M059J (cell line): ENCODE measurements around the gene SIDT2. TPM values are rescaled to one million over a fixed set of nuclear protein-coding genes. Genes with fewer than 3 reads are reported as not detected.
A peak's percentile ranks its signal among the peaks of the same experiment; 100 is the strongest.
"Not testable (repeated sequence)": the region's sequence is repeated elsewhere in the genome, so short reads cannot be mapped to it uniquely, and the experiment has no call there.

ENCODE experiments used
- DNase-seq: peaks from one replicate; pipeline ENCODE4 v3.0.0-alpha.2; 2012; ENCODE audit warnings: low read depth
- total RNA-seq: library from RNA; depleted of rRNA; stranded (reverse); fragments of >200 nt; shearing (Covaris generic); gene quantifications from 2 replicates; pipeline ENCODE4 v1.2.3, GENCODE V29; 2014

The SIDT2 gene
- total RNA-seq, 1 experiment from 2014 or later = 13.6 TPM

DNA sequence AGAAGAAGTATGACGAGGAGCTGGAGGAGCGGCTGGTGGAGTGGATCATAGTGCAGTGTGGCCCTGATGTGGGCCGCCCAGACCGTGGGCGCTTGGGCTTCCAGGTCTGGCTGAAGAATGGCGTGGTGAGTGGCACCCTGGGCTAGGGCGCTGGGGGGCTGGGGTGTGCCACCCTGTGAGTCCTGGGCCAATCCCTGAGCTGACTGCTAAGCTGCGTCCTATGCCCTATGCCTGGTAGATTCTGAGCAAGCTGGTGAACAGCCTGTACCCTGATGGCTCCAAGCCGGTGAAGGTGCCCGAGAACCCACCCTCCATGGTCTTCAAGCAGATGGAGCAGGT, 24.5 kb downstream of the SIDT2 start:
- no peak for DNase-seq

DNA sequence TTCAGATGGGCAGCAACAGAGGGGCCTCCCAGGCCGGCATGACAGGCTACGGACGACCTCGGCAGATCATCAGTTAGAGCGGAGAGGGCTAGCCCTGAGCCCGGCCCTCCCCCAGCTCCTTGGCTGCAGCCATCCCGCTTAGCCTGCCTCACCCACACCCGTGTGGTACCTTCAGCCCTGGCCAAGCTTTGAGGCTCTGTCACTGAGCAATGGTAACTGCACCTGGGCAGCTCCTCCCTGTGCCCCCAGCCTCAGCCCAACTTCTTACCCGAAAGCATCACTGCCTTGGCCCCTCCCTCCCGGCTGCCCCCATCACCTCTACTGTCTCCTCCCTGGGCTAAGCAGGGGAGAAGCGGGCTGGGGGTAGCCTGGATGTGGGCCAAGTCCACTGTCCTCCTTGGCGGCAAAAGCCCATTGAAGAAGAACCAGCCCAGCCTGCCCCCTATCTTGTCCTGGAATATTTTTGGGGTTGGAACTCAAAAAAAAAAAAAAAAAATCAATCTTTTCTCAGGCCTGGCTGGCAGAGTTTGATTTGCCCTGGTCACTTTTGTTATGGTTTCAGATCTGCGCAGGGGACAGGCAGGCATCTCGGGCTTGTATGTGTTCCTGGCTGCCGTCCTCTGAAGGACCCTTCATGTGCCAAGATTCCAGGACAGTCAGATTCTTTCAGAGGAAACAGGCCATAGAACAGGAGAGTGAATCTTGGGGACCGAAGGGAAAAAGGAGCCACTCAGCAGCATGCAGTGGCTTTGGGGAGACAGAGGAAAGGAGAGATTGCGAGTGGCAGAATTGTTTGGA, 25.9 kb downstream of the SIDT2 start:
- DNase-seq = no peak

DNA sequence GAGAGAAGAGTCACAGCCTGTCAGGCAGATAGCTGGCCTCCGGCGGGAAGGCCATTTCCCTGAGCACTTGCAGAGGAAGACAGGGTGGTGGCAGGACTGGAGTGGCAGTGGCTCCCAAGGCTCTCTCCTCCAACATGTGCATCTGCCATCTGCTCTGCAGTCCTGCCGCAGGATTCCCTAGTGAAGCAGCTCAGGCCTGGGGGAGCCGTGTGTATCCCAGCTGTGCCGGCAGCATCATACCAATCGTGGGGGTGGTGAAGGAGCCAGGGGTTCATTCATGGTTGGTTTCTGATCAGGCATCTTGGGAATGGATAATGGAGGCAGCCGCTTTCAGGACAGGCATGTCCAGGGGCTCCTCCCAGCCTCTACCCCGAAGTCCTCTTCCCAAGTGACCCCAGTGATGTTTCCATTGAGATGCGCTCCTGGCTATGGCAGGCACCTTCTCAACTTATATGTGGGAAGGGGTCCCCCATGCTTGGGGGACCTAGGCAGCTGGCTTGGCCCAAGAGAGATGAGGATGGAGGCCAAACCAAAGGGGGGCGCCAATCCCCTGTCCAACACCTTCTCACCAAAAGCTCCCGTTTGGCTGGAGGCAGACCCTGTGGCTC, 26.8 kb downstream of the SIDT2 start:
- DNase-seq = no peak

DNA sequence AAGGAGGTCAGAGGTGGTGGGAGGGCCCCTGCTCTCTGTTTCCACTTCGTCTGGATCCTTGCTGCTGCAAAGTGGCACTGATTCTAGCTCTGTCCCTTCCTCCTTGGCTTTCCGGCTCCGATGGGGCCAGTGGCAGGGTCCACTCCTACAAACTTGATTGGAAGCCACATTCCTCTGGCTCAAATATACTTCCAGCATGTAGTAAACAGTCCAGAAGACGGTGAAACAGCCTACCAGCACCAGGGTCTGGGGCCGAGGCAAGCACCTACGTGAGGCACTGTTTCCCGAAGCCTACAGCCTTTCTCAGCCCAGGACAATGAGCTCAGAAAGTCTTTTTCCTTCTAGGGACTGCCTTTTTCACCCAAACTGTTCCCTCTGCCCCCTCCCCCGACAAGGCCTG, 27.6 kb downstream of the SIDT2 start:
- DNase-seq = not testable (repeated sequence)

DNA sequence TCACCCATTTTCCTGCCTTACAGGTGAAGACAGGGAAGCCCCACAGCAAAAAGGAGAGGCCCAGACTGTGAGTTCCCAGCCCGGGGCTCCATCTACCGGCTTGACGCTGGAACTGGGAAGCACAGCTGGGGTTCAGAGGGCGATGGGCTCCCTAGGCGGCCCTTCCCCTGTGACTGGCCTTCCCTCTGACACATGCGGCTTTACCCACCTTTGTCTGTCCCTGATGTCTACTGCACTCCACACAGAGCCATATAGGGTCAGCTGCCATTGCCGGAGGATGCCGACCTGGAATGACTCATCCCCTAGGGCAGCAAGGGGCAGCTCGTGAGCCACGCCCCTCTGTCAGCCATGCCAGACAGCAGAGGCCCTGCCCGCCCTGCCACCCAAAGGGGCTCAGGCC, 28.3 kb downstream of the SIDT2 start:
- peak; percentile 57 for DNase-seq

DNA sequence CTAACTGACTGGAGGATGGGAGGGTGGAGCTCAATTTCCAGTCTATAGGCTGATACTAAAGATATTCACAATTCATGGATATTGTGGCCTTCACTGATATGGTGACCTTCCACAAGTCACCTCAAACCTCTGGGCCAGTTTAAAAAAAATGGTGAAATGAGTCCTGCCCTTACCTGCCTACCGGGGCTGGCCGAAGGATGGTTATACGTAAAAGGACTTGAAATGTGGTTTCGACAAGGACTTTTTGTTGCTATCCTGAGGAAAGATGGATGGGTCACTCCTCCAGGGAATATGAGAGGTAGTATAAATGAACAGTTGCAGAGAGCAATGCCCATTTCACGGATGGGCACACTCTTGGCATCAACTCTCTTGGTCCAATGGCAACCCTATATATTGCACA, 28.9 kb downstream of the SIDT2 start:
- DNase-seq = not testable (repeated sequence)

DNA sequence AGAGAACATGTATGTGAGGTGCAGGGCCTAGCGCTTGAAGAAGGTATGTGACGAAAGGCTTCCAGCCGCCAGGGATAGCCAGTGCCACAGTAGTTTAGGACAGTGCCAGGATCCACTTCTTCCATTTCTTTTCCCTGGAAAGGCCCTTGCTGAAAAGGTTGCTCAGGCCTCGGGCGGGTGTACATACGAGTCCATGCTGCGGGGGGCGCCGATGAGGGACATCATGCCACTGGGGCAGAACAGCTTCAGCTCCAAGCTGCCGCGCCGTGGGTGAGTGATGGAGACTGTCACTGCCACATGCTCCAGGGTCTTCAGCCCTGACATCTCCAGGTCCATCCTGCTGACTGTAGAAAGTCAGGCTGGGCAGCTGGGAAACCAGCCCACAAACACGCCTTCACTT, 30.2 kb downstream of the SIDT2 start:
- DNase-seq = not testable (repeated sequence)

DNA sequence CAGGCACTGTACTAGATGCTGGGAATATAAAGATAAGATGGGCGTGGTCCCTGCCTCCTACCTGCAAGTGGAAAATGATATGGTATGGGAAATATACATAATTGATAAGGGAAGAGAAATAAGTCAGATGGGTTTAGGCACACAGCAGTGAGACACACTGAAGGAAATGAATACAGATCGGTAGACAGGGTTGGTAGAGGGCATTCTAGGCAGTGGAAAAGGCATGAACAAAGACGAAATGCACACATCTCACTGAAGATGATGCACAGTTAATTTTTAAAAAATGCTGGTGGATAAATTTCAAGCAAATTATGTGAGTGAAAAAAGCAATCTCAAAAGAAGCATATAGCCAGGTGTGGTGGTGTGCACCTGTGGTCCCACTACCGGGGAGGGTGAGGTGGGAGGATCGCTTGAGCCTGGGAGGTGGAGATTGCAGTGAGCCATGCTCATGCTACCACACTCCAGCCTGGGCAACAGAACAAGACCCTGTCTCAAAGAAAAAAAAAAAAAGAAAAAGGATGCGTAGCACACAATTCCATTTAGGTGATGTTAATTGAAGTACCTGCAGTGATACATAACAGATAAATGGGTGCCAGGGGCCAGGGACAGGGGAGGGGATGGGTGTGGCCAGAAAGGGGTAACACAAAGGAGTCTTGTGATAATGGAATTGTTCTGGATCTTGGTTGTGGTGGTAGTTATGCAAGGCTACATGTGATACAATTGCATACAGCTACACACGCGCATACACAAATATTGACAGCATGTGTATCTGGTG, 31.0 kb downstream of the SIDT2 start:
- DNase-seq = not testable (repeated sequence)

DNA sequence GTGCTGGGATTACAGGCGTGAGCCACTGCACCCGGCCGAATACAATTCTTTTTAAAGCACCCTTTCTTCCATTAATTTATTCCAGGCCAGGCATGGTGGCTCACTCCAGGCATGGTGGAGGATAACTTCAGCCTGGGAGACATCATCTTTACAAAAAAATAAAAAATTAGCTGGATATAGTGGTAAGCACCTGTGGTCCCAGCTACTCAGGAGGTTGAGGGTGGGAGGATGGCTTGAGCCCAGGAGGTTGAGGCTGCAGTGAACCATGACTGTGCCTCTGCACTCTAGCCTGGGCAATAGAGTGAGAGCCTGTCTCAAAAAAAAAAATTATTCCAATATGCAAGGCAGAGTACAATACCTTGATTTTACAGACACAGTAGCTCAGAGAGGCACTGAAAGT, 32.1 kb downstream of the SIDT2 start:
- DNase-seq = no peak

DNA sequence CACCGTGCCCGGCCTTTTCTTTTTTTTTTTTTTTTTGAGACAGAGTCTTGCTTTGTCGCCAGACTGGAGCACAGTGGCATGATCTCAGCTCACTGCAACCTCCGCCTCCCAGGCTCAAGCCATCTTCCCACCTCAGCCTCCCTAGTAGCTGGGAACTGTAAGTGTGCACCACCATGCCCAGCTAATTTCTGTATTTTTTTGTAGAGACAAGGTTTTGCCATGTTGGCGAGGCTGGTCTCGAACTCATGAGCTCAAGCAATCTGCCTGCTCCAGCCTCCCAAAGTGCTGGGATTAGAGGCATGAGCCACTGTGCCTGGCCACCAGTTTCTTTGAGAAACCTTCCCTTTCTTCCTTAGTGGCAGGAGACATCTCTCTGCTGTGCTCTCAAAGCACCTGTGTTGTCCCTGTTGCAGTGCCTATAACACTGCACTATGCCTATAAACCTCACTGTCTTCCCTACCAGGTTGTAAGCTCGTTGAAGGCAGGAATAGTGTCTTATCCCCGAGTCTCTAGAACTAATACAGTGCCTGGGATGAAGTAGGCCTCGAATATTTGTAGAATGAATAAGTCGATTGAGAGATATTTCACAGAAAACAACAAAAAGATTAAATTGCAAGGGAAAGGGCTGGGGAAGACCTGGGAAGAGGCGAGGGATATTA, 34.3 kb downstream of the SIDT2 start:
- DNase-seq = no peak

DNA sequence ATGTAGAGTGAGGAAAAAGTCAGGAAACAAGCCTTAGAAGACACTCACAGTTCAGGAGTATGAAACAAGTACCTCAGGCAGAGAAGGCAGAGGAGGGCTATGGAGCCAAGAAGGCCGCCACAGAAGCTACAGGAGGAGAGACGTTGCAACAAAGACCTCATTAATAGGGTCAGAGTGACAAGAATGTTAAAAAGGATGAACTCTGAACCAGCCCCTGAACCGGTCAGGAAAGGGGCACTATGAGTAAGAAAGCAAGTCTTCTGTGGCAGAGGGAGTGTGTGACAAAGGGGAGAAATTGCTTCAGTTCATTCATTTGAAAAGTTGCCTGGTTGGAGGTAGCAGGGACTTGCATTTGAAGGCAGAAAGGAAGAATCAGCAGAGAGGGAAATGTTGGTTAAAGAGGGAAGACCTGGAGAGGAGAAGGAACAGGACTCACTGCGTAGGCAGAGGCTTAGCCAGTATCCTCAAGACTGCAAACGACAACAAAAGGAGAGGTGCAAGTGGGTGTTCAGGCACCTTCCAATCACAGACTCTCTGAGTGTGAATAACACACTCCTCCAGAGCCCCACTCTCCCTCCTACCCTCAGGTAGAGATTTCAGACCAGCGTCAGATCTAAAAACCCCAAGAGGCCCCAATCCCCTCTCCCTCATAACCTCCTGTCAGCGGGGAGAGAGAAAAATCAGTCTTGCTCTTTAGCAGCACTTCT, 36.0 kb downstream of the SIDT2 start:
- DNase-seq = no peak

DNA sequence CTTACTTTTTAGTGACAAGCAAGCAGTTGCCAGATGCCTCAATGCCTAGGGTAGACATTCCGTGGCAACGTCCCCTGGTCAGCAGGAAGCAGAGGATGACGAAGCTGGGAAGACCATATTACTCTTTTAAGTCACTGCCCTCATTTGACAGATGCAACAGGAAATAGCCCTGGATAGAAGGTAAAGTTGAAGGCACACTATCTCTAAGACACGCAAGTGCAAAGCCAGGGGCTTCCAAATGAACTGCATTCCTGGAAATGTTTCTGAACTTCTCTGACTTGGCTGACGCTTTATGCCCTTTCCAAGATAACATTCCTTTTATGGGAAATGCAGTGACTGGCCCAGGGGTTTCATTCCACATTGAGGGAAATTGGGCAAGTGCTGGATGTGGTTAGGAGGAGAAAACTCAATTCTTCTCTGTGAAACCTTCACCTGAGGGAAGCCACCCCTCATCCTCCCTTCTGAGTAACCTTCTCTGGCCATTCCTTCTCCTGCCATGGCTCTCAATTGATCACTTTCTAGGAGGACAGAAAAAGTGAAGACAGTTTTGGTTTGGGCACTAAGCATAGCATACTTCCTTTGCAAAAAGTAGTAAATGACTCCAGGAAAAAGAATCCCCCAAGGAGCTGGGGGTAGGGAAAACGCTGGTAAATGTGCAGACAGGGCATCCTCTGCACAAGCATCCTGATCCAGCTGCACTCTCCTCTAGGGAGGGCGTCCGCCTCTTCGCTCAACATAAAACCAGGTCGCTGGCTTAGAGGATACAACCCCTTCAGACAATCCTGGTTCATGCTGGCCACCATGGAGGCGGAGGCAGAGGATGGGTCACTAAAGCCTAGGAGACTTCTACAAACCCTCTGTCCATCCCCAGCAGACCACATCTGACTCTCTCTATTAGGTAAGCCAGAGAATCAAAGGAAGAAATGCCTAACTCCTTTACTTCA, 38.9 kb downstream of the SIDT2 start:
- DNase-seq = peak; percentile 46

DNA sequence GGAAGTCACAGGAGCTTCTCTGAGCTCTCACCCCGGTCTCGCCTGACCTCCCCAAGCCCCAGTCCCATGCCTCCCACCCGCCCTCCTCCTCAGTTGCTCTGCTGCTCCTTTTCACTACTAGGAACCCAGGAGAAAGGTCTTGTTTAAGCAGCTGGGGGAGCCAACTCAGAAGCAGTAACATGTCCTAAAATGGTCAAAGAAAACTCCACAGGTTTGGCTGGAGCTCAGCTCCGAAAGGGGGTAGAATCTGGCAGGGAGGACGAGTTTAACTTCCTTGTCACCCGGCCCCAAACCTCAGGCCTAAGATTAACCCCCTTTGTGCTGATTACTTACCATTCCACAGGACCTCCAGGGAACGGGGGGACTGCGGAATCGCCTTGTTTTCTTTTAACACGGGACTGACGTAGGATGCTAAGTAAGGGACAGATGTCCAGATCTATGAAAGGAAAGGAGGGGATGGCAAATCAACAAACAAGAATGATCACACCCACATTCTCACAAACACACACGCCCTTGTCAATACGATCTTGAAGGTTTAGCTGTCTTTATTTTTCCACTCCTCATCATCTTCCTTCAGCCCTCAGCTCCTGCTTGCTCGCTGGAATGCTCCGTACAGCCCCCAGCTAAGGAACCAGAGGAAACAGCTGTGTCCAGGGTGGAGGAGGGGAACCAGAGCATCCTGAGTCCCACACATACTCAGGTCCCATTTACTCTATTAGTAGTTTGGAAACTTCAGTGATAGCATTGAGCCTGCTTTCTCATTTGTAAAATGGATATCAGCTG, 39.8 kb downstream of the SIDT2 start:
- no peak for DNase-seq

DNA sequence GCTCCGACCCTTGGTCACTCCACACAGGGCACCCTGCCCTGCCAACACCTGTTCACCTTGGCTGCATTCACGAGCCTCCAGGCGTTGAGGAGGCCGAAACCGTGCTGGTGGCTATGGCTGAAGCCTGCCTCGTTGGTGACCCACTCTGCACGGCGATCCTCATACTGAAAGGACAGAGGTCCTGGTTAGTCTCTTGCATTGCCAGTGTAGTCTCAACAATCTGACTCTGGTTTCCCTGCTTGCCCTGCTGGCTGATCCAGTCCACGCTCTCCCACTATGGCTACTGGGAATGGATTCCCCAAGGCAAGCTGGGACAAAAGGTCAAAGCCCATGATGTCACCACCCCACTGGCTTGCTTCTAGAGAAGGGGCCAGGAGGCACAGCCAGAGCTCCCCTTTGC, 40.5 kb downstream of the SIDT2 start:
- no peak for DNase-seq

DNA sequence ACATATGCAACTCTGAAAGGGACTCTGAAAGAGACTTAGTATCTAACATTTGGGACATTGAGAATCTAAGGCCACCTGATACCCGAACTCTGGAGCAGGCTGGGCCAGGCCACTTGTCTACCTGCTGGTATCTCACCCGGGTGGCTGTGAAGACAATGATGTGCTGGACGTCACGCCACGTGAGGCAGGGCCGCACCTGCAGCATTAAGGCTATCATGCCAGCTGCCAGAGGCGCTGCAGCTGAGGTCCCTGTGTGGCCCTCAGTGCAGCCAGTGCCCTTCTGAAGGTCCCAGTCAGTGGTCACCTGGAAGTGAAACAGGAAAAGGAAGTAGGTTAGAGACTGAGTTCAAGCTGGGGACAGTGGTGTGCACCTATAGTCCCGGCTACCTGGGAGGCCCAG, 40.9 kb downstream of the SIDT2 start:
- no peak for DNase-seq

DNA sequence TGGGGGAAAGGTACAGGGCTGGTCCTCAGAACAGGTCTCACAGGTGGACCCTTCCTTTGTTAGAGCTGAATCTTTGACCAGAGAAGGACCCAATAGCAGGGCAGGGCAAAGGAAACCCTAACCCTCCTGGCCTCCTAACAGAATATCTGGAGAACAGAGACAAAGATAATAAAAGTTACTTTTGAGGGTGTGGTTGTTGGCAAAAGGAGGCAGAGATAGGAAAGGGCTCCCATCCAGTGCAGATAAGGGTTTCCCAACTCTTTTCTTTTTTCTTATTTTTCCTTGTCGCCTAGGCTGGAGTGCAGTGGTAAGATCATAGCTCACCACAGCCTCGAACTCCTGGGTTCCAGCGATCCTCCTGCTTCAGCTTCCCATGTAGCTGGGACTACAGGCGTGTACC, 41.5 kb downstream of the SIDT2 start:
- DNase-seq = no peak

DNA sequence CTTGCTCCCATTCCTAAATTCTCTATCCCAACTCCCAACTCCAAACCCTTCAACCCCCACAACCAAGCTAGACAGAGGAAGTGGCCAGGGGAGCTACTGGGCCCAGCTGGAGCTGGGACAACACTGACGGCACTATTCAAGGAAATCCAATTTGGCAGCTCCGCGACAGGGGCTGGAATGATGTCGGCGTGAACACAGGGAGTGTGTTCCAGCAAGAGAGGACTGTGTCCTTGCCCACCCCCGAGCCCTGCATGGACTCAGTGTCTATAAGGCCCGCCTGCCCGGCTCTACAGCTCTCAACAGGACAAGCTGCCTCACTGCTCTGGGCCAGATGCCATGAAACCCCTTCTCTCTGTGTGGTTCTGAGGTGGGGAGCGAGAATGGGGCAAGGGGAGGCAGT, 42.0 kb downstream of the SIDT2 start:
- no peak for DNase-seq

DNA sequence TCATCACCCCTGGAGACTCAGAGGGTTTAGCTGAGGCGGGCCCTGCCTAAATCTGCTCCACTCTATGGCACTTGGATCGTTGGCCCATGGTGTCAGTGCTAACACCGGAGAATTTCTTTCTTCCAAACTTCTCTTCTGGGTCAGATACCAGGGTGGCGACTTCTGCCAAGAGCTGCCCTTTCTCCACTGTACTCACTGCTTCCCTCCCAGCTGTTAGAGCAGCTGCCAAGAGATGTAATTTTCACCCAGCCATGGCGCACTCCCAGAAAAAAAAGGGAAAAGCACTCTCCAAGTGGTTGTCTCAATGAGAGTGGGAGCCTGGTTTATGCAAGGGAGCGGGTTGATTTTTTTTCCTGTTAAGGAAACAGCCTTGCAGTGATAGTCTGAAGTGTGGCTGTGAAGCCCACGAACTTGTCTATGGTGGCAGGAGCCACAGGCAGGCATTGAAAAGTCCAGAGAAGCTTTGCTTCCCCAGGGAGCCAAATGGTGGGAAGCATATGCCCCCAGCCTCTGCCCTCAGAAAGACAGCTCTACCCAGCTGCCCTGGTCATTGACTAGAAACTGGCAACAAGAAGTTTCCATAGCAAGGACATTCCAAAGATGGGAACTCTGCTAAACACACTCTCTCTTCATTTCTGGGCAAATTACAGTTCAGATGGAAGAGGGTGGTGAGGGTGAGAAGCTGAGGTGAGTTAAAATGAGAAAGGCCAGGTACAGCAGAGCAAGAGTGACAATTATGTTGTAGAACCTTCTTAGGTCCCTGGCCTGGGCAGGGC, 42.6 kb downstream of the SIDT2 start:
- DNase-seq = no peak
